Nasal cavity respiratory epithelium epithelial cell of viscerocranial mucosa (primary cell): ENCODE measurements around the gene GRIA2. TPM values are rescaled to one million over a fixed set of nuclear protein-coding genes. Genes with fewer than 3 reads are reported as not detected.

ENCODE experiments used
- total RNA-seq: library from RNA; depleted of rRNA; stranded (reverse); fragments of >200 nt; gene quantifications from 2 replicates; pipeline ENCODE4 v1.2.3, GENCODE V29; 2014

GRIA2 gene
- not detected in 2 replicates for total RNA-seq

GRCh38 chr4:157220371-157220881 is at the start of gene GRIA2:
Gene GRIA2, plus strand, starts transcription at chr4:157220728. Its CDS starts 315 bp downstream, at chr4:157221043.

Other genes with a start within 250 kb of the GRIA2 start
- 51.3 and 58.8 TPM in 2 replicates for gene PDGFC, start 248.9 kb upstream of the GRIA2 start, total RNA-seq
- 2.1 and 6.2 TPM in 2 replicates for gene GLRB, start 144.6 kb upstream of the GRIA2 start, total RNA-seq